ENCODE data around the gene ZNF785.

ZNF785 gene

DNA sequence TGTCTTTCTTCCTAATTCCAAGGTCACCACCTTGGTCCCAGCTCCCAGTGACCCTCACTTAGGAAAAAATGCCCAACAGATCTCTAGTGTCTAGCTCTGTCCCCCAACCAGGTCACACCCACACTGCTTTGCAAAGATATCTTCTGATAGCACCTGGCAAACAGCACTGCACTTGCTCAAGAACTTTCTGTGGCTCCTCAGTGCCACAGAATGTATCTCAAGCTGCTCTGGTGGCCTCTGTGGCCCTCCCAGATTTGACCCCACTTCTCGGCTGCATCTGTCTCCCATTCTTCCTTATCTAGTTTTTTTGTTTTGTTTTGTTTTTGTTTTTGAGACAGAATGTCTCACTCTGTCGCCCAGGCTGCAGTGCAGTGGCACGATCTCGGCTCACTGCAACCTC lies 19.0 kb downstream of the ZNF785 start:
- in situ Hi-C loops (cut with MboI; ENCODE audit: low pct_unique_long_range_greater_than_20kb, low sequenced_read_pairs, unreplicated experiment) = no loop called here
- no peak for TF ChIP-seq CTCF (IDR thresholded peaks at IDR 0.05; ENCODE audit: extremely low read depth, insufficient read depth, missing control alignments)
- DNase-seq (ENCODE audit: low spot score) = no peak

GRCh38 chr16:30565984-30566383 lies 19.5 kb downstream of the ZNF785 start:
- no peak for DNase-seq (ENCODE audit: low spot score)
- no peak for TF ChIP-seq CTCF (IDR thresholded peaks at IDR 0.05; ENCODE audit: extremely low read depth, insufficient read depth, missing control alignments)
- in situ Hi-C loops (cut with MboI; ENCODE audit: low pct_unique_long_range_greater_than_20kb, low sequenced_read_pairs, unreplicated experiment) = no loop called here

DNA sequence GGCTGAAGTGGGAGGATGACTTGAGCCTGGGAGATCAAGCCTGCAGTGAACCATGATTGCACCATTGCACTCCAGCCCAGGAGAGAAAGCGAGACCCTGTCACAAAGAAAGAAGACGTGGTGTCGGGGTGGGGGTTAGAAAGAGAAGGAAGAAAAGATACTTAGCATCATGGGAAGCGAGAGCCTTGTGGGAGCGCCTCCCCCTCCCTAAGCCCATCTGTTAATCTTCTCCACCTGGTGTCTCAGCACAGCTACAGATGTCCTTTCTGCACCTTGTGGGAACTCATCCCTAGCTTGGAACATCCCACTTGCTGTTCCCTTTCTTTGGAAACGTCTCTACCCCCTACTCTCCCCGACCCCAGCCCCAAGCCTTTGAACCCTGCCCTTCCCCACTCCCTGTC lies 20.0 kb downstream of the ZNF785 start:
- DNase-seq (ENCODE audit: low spot score) = no peak
- TF ChIP-seq CTCF (IDR thresholded peaks at IDR 0.05; ENCODE audit: extremely low read depth, insufficient read depth, missing control alignments) = no peak
- in situ Hi-C loops (cut with MboI; ENCODE audit: low pct_unique_long_range_greater_than_20kb, low sequenced_read_pairs, unreplicated experiment) = no loop called here

DNA sequence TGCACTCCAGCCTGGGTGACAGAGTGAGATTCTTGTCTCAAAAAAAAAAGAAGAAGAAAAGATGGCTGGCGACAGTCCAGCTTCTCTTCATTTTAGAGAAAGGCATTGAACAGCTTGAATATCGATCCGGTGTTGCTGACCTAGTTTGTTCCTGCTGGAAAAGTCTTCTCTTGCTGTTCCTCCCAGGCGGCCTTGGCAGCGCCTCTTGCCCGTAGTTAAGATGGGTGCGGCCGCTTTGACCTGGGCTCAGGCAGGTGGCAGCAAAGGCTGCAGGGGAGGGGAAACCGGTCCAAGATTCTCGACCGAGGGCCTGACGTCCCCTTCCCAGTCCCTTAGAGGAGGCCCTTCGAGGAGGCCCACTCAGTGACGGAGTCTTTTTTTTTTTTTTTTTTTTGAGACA lies 23.5 kb downstream of the ZNF785 start:
- no peak for TF ChIP-seq CTCF (IDR thresholded peaks at IDR 0.05; ENCODE audit: extremely low read depth, insufficient read depth, missing control alignments)
- in situ Hi-C loops (cut with MboI; ENCODE audit: low pct_unique_long_range_greater_than_20kb, low sequenced_read_pairs, unreplicated experiment) = no loop called here
- no peak for DNase-seq (ENCODE audit: low spot score)

DNA sequence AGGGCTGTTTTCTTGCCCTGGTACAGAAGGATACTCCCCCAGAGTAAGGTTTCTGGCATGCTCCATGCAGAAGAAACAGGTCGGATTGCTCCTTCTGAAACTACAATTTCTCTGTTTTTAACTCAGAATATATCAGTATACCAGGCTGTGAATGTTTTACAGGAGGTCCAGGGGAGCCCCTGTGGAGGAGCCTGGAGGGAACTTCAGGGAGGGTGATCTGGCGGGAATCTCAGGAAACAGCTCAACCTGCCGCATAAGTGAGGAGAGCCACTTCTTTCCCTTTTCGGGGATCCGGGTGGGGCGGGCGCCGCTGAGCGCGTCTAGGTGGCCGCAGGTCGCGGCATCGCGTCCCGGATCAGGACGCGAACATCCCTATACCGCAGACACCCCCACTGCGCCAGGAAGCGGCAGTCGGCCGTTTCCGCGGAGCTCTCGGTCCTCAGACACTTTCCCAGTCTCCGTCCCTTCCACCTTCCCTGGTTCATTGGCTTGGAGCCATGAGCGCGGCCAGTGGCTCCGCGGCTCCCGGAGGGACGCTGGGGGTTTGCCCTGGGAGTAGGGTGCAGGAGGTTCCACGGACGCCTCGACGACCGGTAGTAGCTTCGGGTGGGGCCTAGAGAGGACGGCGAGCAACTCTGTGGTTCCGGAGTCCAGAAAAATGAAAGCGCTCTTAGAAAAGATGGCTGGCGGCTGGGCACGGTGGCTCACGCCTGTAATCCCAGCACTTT lies 24.2 kb downstream of the ZNF785 start:
- TF ChIP-seq CTCF (IDR thresholded peaks at IDR 0.05; ENCODE audit: extremely low read depth, insufficient read depth, missing control alignments) = no peak
- in situ Hi-C loops (cut with MboI; ENCODE audit: low pct_unique_long_range_greater_than_20kb, low sequenced_read_pairs, unreplicated experiment) = no loop called here
- no peak for DNase-seq (ENCODE audit: low spot score)

DNA sequence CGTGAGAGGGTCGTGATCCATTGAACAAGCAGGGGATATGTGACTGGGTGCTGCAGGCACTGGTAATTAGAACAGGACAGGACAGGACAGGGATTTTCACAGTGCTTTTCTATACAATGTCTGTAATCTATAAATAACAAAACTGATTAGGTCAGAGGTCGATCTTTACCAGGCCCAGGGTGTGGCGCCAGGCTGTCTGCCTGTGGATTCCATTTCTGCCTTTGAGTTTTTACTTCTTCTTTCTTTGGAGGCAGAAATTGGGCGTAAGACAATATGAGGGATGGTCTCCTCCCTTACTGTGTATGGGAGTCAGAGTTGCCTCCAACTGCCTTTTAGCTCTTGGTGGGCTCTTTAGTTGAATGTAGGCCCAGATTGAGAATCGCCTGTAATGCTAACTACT lies 25.8 kb downstream of the ZNF785 start:
- in situ Hi-C loops (cut with MboI; ENCODE audit: low pct_unique_long_range_greater_than_20kb, low sequenced_read_pairs, unreplicated experiment) = no loop called here
- no peak for DNase-seq (ENCODE audit: low spot score)
- no peak for TF ChIP-seq CTCF (IDR thresholded peaks at IDR 0.05; ENCODE audit: extremely low read depth, insufficient read depth, missing control alignments)
